GM12878 (cell line): ENCODE measurements around the gene PPP1R1B. TPM values are rescaled to one million over a fixed set of nuclear protein-coding genes. Genes with fewer than 3 reads are reported as not detected.
A peak's percentile ranks its signal among the peaks of the same experiment; 100 is the strongest.

ENCODE experiments used
- ATAC-seq: fragments of 200-7000 bp; cut with Tn5 transposase; 3 replicates; pipeline ENCODE4 v1.9.1; 2020; ENCODE audit warnings: mild to moderate bottlenecking, moderate library complexity
- BruUV-seq: library from RNA; stranded (reverse); fragments of 400-500 nt; replicated peaks from 2 replicates; lab custom pipeline; 2021; lab: Mats Ljungman, UMichigan
- CTCF ChIA-PET: fragments of 300-600 bp; sonication (Branson Sonifier 250); formaldehyde crosslinking; extraction: SDS; loops from one replicate; lab custom pipeline; 2021; ENCODE audit warnings: inconsistent platforms; lab: Yijun Ruan, JAX
- POLR2A ChIA-PET: fragments of 350-600 bp; formaldehyde crosslinking; extraction: SDS; loops from one replicate; lab custom pipeline; 2021; ENCODE audit warnings: inconsistent platforms; lab: Charles Lee
- RAD21 ChIA-PET: fragments of 300-600 bp; sonication (Branson Sonifier 250); formaldehyde crosslinking; loops from one replicate; lab custom pipeline; 2023; ENCODE audit warnings: antibody characterized with exemption; ENCODE audit not compliant: unreplicated experiment; lab: Charles Lee
- SMC1A ChIA-PET: fragments of 300-600 bp; sonication (Branson Sonifier 250); formaldehyde crosslinking; loops from one replicate; lab custom pipeline; 2023; ENCODE audit not compliant: unreplicated experiment, uncharacterized antibody; lab: Charles Lee
- DNase-seq: peaks from one replicate; pipeline ENCODE4 v3.0.0-alpha.2; 2011; ENCODE audit warnings: low read depth, low spot score
- FAIRE-seq: peaks from 3 replicates; lab custom pipeline; 2011; peaks lifted over from hg19 to GRCh38; lab: Jason Lieb, UNC
- H2AFZ ChIP-seq: 2 replicates; pipeline ENCODE4 v1.6.0; 2011; ENCODE audit warnings: low read depth, low read length, control low read depth; ENCODE audit not compliant: control insufficient read depth
- H3K27ac ChIP-seq: 2 replicates; pipeline ENCODE4 v1.5.1; 2011; ENCODE audit warnings: control low read depth; ENCODE audit not compliant: control insufficient read depth, insufficient read depth
- H3K27me3 ChIP-seq, 2 experiments: replicated peaks in 1 of 2; 2 replicates each; pipeline versions ENCODE4 v1.6.0 to v1.6.1; 2011; ENCODE audit warnings: low read length in 1 of 2; ENCODE audit not compliant: control insufficient read depth in 2 of 2, insufficient read depth in 2 of 2
- H3K36me3 ChIP-seq, 2 experiments: 2 replicates each; pipeline ENCODE4 v1.5.1; 2011; ENCODE audit warnings: low read length in 1 of 2; ENCODE audit not compliant: control insufficient read depth in 2 of 2, insufficient read depth in 2 of 2
- H3K4me1 ChIP-seq: 2 replicates; pipeline ENCODE4 v1.6.1; 2011; ENCODE audit warnings: mild to moderate bottlenecking, low read length, moderate library complexity, mixed read lengths; ENCODE audit not compliant: control insufficient read depth, insufficient read depth
- H3K4me2 ChIP-seq: 2 replicates; pipeline ENCODE4 v1.6.0; 2011; ENCODE audit warnings: control low read depth; ENCODE audit not compliant: control insufficient read depth, insufficient read depth
- H3K4me3 ChIP-seq: fragments of 200-600 bp; sonication (generic); 2 replicates; pipeline ENCODE4 v1.5.1; 2016
- H3K79me2 ChIP-seq: 2 replicates; pipeline ENCODE4 v1.6.0; 2011; ENCODE audit warnings: low read length; ENCODE audit not compliant: control insufficient read depth, insufficient read depth
- H3K9ac ChIP-seq: 2 replicates; pipeline ENCODE4 v1.8.0; 2011; ENCODE audit warnings: low read length, control low read depth, mixed read lengths; ENCODE audit not compliant: control insufficient read depth, insufficient read depth
- H3K9me3 ChIP-seq: replicated peaks from 3 replicates; pipeline ENCODE4 v1.5.1; 2011; ENCODE audit warnings: mild to moderate bottlenecking, low read length; ENCODE audit not compliant: control insufficient read depth, insufficient read depth
- H4K20me1 ChIP-seq: 2 replicates; pipeline ENCODE4 v1.6.0; 2011; ENCODE audit not compliant: control insufficient read depth, insufficient read depth
- KAT2A ChIP-seq: conservative IDR thresholded peaks from 2 replicates; pipeline ENCODE4 v1.6.1; 2011; ENCODE audit warnings: low read depth, low read length; ENCODE audit not compliant: control insufficient read depth
- PAX5 ChIP-seq: IDR thresholded peaks from 2 replicates; pipeline ENCODE4 v1.6.1; 2011; ENCODE audit warnings: low read depth, low read length, borderline replicate concordance
- REST ChIP-seq: IDR thresholded peaks from 2 replicates; pipeline ENCODE4 v1.6.1; 2012; ENCODE audit warnings: mild to moderate bottlenecking, low read depth, low read length
- TARDBP ChIP-seq: IDR thresholded peaks from 2 replicates; pipeline ENCODE4 v1.6.1; 2016; ENCODE audit warnings: borderline replicate concordance
- WGBS: methylation state at CpG from one replicate; pipeline ENCODE4 v1.1.6; 2016; ENCODE audit warnings: low lambda C conversion rate; ENCODE audit not compliant: insufficient replicate concordance, insufficient coverage; ENCODE audit errors: missing lambda C conversion rate; 5-methylcytosine and 5-hydroxymethylcytosine counted together
- in situ Hi-C: fragments of 300-500 bp; cut with MboI; formaldehyde crosslinking; loops from 9 replicates; pipeline ENCODE4 v1.14.3; 2018; ENCODE audit warnings: mixed read lengths
- intact Hi-C: fragments of 100-400 bp; cut with micrococcal nuclease; formaldehyde crosslinking; loops from one replicate; pipeline ENCODE4 v1.14.2; 2022; ENCODE audit not compliant: unreplicated experiment
- polyA plus RNA-seq, 11 experiments: library from polyadenylated mRNA; depleted of rRNA in 4 of 11; unstranded in 6 of 11; stranded (reverse) in 5 of 11; fragments of >200 nt; fragmentation: Nextera tagmentation in 4 of 11; fragmentation: Illumina TruSeq in 1 of 11; extraction: Ambion mirVana in 4 of 11; extraction: Trizol in 1 of 11; gene quantifications; 1 replicate in 1 of 11; 2 replicates in 10 of 11; pipeline versions ENCODE4 v1.2.1 to v1.2.3, GENCODE V29; 2011 to 2016; ENCODE audit warnings: inconsistent platforms in 2 of 11, missing spikeins in 2 of 11, low read depth in 1 of 11
- total RNA-seq, 4 experiments: library from RNA; depleted of rRNA in 3 of 4; stranded (reverse); fragments of >200 nt in 3 of 4; fragmentation: Illumina TruSeq in 1 of 4; extraction: Trizol in 1 of 4; gene quantifications; 2 replicates each; pipeline versions ENCODE4 v1.2.1 to v1.2.3, GENCODE V29; 2013 to 2021
- TF ChIP-seq, protein P1 (sequence below): fragments of 450-650 bp; IDR thresholded peaks from 2 replicates; pipeline ENCODE4 v1.6.1; 2014; ENCODE audit warnings: mild to moderate bottlenecking

PPP1R1B gene
- total and polyA plus RNA-seq, 10 of the 15 experiments (the other 5 are each of a cell fraction or from before 2014, with no cell fraction given): 0.08 TPM; not detected in 9

GRCh38 chr17:39591958-39592954, 34.5 kb upstream of the PPP1R1B start:
- H3K4me1 ChIP-seq: no peaks in the 10 kb centered on the region
- ChIA-PET CTCF (no interaction called here), POLR2A (interaction anchor here (0.6 kb wide), 1 partner anchor 607 kb away, joined by 3 read pairs; no protein-coding TSS in a partner anchor)
- intact Hi-C loops: no loop called here
- no peaks in the 10 kb centered on the region for H3K36me3 ChIP-seq
- no peak for TF ChIP-seq TARDBP
- no peak for TF ChIP-seq PAX5
- TF ChIP-seq KAT2A: no peak
- TF ChIP-seq, protein P1, sequence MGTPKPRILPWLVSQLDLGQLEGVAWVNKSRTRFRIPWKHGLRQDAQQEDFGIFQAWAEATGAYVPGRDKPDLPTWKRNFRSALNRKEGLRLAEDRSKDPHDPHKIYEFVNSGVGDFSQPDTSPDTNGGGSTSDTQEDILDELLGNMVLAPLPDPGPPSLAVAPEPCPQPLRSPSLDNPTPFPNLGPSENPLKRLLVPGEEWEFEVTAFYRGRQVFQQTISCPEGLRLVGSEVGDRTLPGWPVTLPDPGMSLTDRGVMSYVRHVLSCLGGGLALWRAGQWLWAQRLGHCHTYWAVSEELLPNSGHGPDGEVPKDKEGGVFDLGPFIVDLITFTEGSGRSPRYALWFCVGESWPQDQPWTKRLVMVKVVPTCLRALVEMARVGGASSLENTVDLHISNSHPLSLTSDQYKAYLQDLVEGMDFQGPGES: no peak
- peak; percentile 90 for TF ChIP-seq REST
- TF ChIP-seq, all 136 proteins: peak for 1
- H4K20me1 ChIP-seq: no peaks in the 10 kb centered on the region
- RAD21 ChIA-PET: no interaction called here
- H3K79me2 ChIP-seq: no peaks in the 10 kb centered on the region
- 24% methylated on average over 22 of the region's 22 CpGs for WGBS
- no peak overlapping the region for H3K4me3 ChIP-seq
- FAIRE-seq (peak; percentile 56), DNase-seq (no peak), ATAC-seq (no peak)
- H3K4me2 ChIP-seq: no peak overlapping the region
- in situ Hi-C loops: no loop called here
- no TSS peak for BruUV-seq
- SMC1A ChIA-PET: no interaction called here
- H3K27ac ChIP-seq: no peak overlapping the region
- H3K9me3 ChIP-seq: no peaks in the 10 kb centered on the region
- peaks cover 3 to 7% of the 10 kb centered on the region in 2 experiments for H3K27me3 ChIP-seq
- H2AFZ ChIP-seq: no peak overlapping the region
- H3K9ac ChIP-seq: no peak overlapping the region
